ENCODE results near the gene AWAT1.
"Not testable (repeated sequence)": the region's sequence is repeated elsewhere in the genome, so short reads cannot be mapped to it uniquely, and the experiment has no call there.

AWAT1 gene

GRCh38 chrX:70231666-70232065, 2.8 kb upstream of the AWAT1 start:
- no peaks in the 10 kb centered on the region for H3K4me1 ChIP-seq
- H3K4me2 ChIP-seq = no peak overlapping the region
- H3K36me3 ChIP-seq = no peaks in the 10 kb centered on the region
- no peaks in the 10 kb centered on the region for H3K9me3 ChIP-seq (replicated peaks in 1 of 11)
- H3K27ac ChIP-seq = no peak overlapping the region
- no peak for TF ChIP-seq Cebpa-rat (IDR thresholded peaks at IDR 0.05)
- H3K27me3 ChIP-seq = peaks cover 77 to 98% (median 96%) of the 10 kb centered on the region in 11 experiments
- no peak overlapping the region for H3K4me3 ChIP-seq
- no peaks in the 10 kb centered on the region for H4K20me1 ChIP-seq
- H3K9ac ChIP-seq = no peak overlapping the region

- Histone ChIP-seq H4K20me1 (no peaks in the 10 kb centered on the region; a peak in 2 of 22 replicates), H3K27ac (no peak overlapping the region), H3K36me3 (no peaks in the 10 kb centered on the region), H3K4me3 (no peak overlapping the region), H3K9ac (no peak overlapping the region), H3K4me1 (no peaks in the 10 kb centered on the region), H3K27me3 (peaks cover 87 to 100% (median 98%) of the 10 kb centered on the region in 11 experiments), H3K9me3 (replicated peaks in 1 of 11) (no peaks in the 10 kb centered on the region), H3K4me2 (no peak overlapping the region)
- TF ChIP-seq Cebpa-rat (IDR thresholded peaks at IDR 0.05) = no peak
These were observed 6.3 kb downstream of the AWAT1 start for GRCh38 chrX:70240751-70241150.

GRCh38 chrX:70241501-70241900, 7.0 kb downstream of the AWAT1 start:
- no peaks in the 10 kb centered on the region; a peak in 2 of 22 replicates for H4K20me1 ChIP-seq
- no peak for TF ChIP-seq Cebpa-rat (IDR thresholded peaks at IDR 0.05)
- no peak overlapping the region for H3K27ac ChIP-seq
- no peak overlapping the region for H3K4me2 ChIP-seq
- H3K27me3 ChIP-seq = peaks cover 89 to 100% (median 97%) of the 10 kb centered on the region in 11 experiments
- H3K9me3 ChIP-seq (replicated peaks in 1 of 11) = no peaks in the 10 kb centered on the region
- H3K4me1 ChIP-seq = no peaks in the 10 kb centered on the region
- H3K4me3 ChIP-seq = no peak overlapping the region
- H3K9ac ChIP-seq = no peak overlapping the region
- no peaks in the 10 kb centered on the region for H3K36me3 ChIP-seq

- not testable (repeated sequence) for H3K27ac ChIP-seq; H3K36me3 ChIP-seq; H3K4me3 ChIP-seq; H4K20me1 ChIP-seq; H3K4me1 ChIP-seq; H3K9me3 ChIP-seq (replicated peaks in 1 of 11); H3K4me2 ChIP-seq; H3K9ac ChIP-seq
- peaks cover 80 to 100% (median 98%) of the 10 kb centered on the region in 11 experiments for H3K27me3 ChIP-seq
These were observed 9.1 kb downstream of the AWAT1 start for GRCh38 chrX:70243601-70244000.

- TF ChIP-seq Cebpa-rat (IDR thresholded peaks at IDR 0.05) = no peak
- no peaks in the 10 kb centered on the region; a peak in 2 of 22 replicates for H4K20me1 ChIP-seq
- H3K9me3 ChIP-seq (replicated peaks in 1 of 11) = no peaks in the 10 kb centered on the region
- peaks cover 75 to 100% (median 98%) of the 10 kb centered on the region in 11 experiments for H3K27me3 ChIP-seq
- no peaks in the 10 kb centered on the region for H3K36me3 ChIP-seq
- H3K4me3 ChIP-seq = no peak overlapping the region
- no peak overlapping the region for H3K27ac ChIP-seq
- no peak overlapping the region for H3K4me2 ChIP-seq
- H3K4me1 ChIP-seq = no peaks in the 10 kb centered on the region
- H3K9ac ChIP-seq = no peak overlapping the region
These were observed 10.4 kb downstream of the AWAT1 start for GRCh38 chrX:70244881-70245280.

GRCh38 chrX:70247252-70247651, 12.8 kb downstream of the AWAT1 start:
- Histone ChIP-seq H3K27ac (no peak overlapping the region), H3K36me3 (no peaks in the 10 kb centered on the region)
- TF ChIP-seq Cebpa-rat (IDR thresholded peaks at IDR 0.05) = no peak

GRCh38 chrX:70252491-70252890, 18.0 kb downstream of the AWAT1 start:
- Histone ChIP-seq H3K9me3 (replicated peaks in 1 of 11) (peaks cover 0 to 22% (median 0%) of the 10 kb centered on the region in 11 experiments; a peak in 1 of 22 replicates), H3K4me2 (no peak overlapping the region), H3K27me3 (peaks cover 55 to 98% (median 93%) of the 10 kb centered on the region in 11 experiments), H3K4me3 (no peak overlapping the region), H3K4me1 (no peaks in the 10 kb centered on the region), H3K27ac (no peak overlapping the region), H3K36me3 (no peaks in the 10 kb centered on the region), H3K9ac (no peak overlapping the region), H4K20me1 (no peaks in the 10 kb centered on the region; a peak in 1 of 22 replicates)
- TF ChIP-seq Cebpa-rat (IDR thresholded peaks at IDR 0.05) = no peak

More at GRCh38 chrX:70247252-70247651, 12.8 kb downstream of the AWAT1 start:
- Histone ChIP-seq H3K9me3 (replicated peaks in 1 of 11) (peaks cover 0 to 8% (median 0%) of the 10 kb centered on the region in 11 experiments; a peak in 1 of 22 replicates), H3K9ac (no peak overlapping the region), H4K20me1 (no peaks in the 10 kb centered on the region; a peak in 1 of 22 replicates), H3K4me2 (no peak overlapping the region), H3K27me3 (peaks cover 74 to 100% (median 98%) of the 10 kb centered on the region in 11 experiments), H3K4me1 (no peaks in the 10 kb centered on the region), H3K4me3 (no peak overlapping the region)

- no peaks in the 10 kb centered on the region for H3K4me1 ChIP-seq
- TF ChIP-seq Cebpa-rat (IDR thresholded peaks at IDR 0.05) = no peak
- H3K4me3 ChIP-seq = no peak overlapping the region
- no peak overlapping the region for H3K4me2 ChIP-seq
- no peaks in the 10 kb centered on the region for H3K36me3 ChIP-seq
- H4K20me1 ChIP-seq = no peaks in the 10 kb centered on the region
- H3K9me3 ChIP-seq (replicated peaks in 1 of 11) = peaks cover 0 to 22% (median 0%) of the 10 kb centered on the region in 11 experiments; a peak in 1 of 22 replicates
- H3K27me3 ChIP-seq = peaks cover 45 to 97% (median 89%) of the 10 kb centered on the region in 11 experiments
- H3K9ac ChIP-seq = no peak overlapping the region
- no peak overlapping the region for H3K27ac ChIP-seq
These were observed 19.1 kb downstream of the AWAT1 start for GRCh38 chrX:70253377-70254062.

GRCh38 chrX:70254063-70254400, 19.6 kb downstream of the AWAT1 start:
- no peak overlapping the region for H3K4me2 ChIP-seq
- H3K27me3 ChIP-seq = peaks cover 41 to 95% (median 84%) of the 10 kb centered on the region in 11 experiments
- no peak overlapping the region for H3K9ac ChIP-seq
- no peak for TF ChIP-seq Cebpa-rat (IDR thresholded peaks at IDR 0.05)
- H3K36me3 ChIP-seq = no peaks in the 10 kb centered on the region
- H3K4me1 ChIP-seq = no peaks in the 10 kb centered on the region
- no peak overlapping the region for H3K4me3 ChIP-seq
- H3K9me3 ChIP-seq (replicated peaks in 1 of 11) = peaks cover 0 to 22% (median 0%) of the 10 kb centered on the region in 11 experiments; a peak in 1 of 22 replicates
- no peak overlapping the region for H3K27ac ChIP-seq
- H4K20me1 ChIP-seq = no peaks in the 10 kb centered on the region

GRCh38 chrX:70254909-70255308, 20.5 kb downstream of the AWAT1 start:
- H3K4me3 ChIP-seq = no peak overlapping the region
- no peak for TF ChIP-seq Cebpa-rat (IDR thresholded peaks at IDR 0.05)
- peaks cover 0 to 22% (median 0%) of the 10 kb centered on the region in 11 experiments; a peak in 1 of 22 replicates for H3K9me3 ChIP-seq (replicated peaks in 1 of 11)
- H3K9ac ChIP-seq = no peak overlapping the region
- H3K4me1 ChIP-seq = no peaks in the 10 kb centered on the region
- H3K36me3 ChIP-seq = no peaks in the 10 kb centered on the region
- no peak overlapping the region for H3K27ac ChIP-seq
- H4K20me1 ChIP-seq = peaks cover 0 to 7% (median 0%) of the 10 kb centered on the region in 11 experiments; a peak in 3 of 22 replicates
- no peak overlapping the region for H3K4me2 ChIP-seq
- H3K27me3 ChIP-seq = peaks cover 39 to 95% (median 84%) of the 10 kb centered on the region in 11 experiments
